Subcutaneous adipose tissue (tissue), 4 donors: ENCODE measurements around the gene FCHSD1. TPM values are rescaled to one million over a fixed set of nuclear protein-coding genes. Genes with fewer than 3 reads are reported as not detected.

Source experiments
- total RNA-seq, 4 donors: library from RNA; depleted of rRNA; stranded (reverse); fragments of >200 nt; gene quantifications; one replicate each; pipeline ENCODE4 v1.1.0, GENCODE V29; 2016
- TF ChIP-seq, protein P1 (sequence below): fragments of 450-650 bp; IDR thresholded peaks from one replicate; pipeline ENCODE4 v1.5.1; 2016; ENCODE audit warnings: low read depth, mild to moderate bottlenecking, control low read depth, antibody characterized with exemption, moderate library complexity

Gene FCHSD1
- total RNA-seq, 4 donors from 2014 or later, result 4.4 to 23.1 (median 16.3) TPM

DNA sequence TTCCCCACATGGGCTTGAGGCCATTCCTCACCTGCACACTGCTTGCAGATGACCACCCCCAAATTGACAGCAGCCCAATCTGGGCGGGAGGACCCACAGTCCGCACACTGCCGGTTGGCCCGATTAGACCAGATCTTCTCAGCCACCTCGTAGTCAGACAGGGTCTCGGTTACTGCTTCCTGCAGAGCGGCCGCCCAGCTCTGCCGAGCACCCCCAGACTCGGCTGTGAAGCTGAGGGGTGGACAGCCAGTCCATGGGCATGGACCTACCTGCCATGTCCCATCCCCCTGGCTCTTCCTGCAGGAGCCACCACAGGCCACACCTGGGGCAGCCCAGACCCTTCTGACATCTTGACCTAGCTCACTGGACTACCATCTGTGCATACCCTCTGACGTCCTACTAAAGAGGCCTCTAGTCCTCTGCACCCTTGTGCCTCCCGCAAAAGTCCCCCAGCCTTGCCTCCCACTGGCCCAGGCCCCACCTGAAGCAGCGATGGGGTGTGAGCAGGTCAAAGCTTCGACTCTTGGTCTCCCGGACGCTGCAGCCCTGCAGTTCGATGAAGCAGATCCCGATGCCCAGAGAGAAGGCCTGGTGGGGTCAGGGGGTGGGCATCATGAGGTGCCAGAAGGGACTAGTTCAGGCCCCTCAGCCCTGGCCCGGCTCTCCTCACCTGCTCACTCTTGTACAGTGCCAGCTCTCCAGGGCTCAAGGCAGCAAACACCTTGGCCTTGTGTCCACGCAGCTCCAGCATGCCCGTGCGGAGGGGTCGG is 21.0 kb upstream of the FCHSD1 start:
- TF ChIP-seq, protein P1, sequence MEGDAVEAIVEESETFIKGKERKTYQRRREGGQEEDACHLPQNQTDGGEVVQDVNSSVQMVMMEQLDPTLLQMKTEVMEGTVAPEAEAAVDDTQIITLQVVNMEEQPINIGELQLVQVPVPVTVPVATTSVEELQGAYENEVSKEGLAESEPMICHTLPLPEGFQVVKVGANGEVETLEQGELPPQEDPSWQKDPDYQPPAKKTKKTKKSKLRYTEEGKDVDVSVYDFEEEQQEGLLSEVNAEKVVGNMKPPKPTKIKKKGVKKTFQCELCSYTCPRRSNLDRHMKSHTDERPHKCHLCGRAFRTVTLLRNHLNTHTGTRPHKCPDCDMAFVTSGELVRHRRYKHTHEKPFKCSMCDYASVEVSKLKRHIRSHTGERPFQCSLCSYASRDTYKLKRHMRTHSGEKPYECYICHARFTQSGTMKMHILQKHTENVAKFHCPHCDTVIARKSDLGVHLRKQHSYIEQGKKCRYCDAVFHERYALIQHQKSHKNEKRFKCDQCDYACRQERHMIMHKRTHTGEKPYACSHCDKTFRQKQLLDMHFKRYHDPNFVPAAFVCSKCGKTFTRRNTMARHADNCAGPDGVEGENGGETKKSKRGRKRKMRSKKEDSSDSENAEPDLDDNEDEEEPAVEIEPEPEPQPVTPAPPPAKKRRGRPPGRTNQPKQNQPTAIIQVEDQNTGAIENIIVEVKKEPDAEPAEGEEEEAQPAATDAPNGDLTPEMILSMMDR, result no peak

GRCh38 chr5:141669520-141669919 is 18.3 kb upstream of the FCHSD1 start:
- TF ChIP-seq, protein P1, result no peak

- TF ChIP-seq, protein P1, result no peak
Observed at GRCh38 chr5:141668601-141669265, 17.5 kb upstream of the FCHSD1 start.

DNA sequence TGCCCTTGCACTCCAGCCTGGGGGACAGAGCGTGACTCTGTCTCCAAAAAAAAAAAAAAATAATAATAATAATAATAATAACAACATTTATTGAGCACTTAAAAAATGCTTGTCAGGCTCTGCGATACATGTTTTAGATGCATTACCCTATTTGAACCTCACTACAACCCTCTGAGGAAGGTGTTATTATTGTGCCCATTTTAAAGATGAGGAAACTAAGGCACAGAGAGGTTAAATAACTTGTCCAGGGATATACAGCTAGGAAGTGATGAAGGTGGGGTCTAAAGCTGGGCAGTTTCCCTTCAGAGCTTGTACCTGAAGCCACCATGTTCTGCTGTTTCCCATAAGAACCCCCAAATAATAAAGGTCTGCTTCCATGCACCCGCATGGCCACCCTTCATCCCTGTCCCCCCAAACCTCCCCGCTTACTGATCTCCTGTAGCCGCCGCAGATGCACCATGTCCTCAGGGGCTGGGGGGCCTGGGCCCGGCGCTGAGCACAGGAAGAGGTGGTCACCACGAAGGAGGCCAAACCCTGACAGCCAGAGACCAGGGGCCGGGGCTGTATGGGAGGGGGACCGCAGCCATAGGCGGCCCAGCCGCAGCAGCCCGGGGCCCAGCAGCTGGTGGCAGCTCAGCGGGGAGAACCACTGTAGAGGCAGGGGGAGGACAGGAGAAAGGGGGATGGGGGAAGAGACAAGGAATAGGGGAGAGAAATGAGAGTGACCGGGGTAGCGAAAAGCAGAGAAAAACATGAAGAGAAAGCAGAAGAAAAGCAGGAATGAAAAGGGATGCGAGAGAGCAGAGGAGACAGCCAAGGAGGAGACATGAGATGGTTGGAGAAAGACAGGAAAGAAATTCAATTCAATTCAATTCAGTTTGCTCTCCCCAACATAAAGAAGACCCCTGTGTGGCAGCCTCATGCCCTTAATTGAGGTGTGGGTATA is 15.1 kb upstream of the FCHSD1 start:
- TF ChIP-seq, protein P1, result no peak

GRCh38 chr5:141664733-141665461 is 13.7 kb upstream of the FCHSD1 start:
- TF ChIP-seq, protein P1, result no peak

GRCh38 chr5:141663506-141663905 is 12.3 kb upstream of the FCHSD1 start:
- TF ChIP-seq, protein P1, result no peak
